Measurements from ENCODE around the gene PKHD1. TPM values are rescaled to one million over a fixed set of nuclear protein-coding genes. Genes with fewer than 3 reads are reported as not detected.

The PKHD1 gene
- total and polyA plus RNA-seq, 2 of the 8 experiments (the other 6 are each of a cell fraction or from before 2014, with no cell fraction given): 0.06 to 0.09 TPM

- Histone ChIP-seq H3K23ac (ENCODE audit: insufficient read length) (no peak overlapping the region), H3K9me3 (ENCODE audit: insufficient read depth in 2 of 2, low read depth in 1 of 2, low read length in 1 of 2) (no peaks in the 10 kb centered on the region), H2BK15ac (ENCODE audit: low read length) (no peak overlapping the region), H3K4ac (replicated peaks; ENCODE audit: insufficient read length, low read depth, low read length) (no peak overlapping the region), H2BK5ac (ENCODE audit: low read depth, low read length) (no peak overlapping the region), H4K5ac (ENCODE audit: insufficient read length, low read depth, low read length) (no peak overlapping the region), H3K27ac (ENCODE audit: low read depth, low read length) (no peak overlapping the region), H4K91ac (replicated peaks; ENCODE audit: insufficient read length, low read length) (no peak overlapping the region), H3K4me1 (replicated peaks in 1 of 4; ENCODE audit: control insufficient read depth in 3 of 4, insufficient read depth in 4 of 4, low read length in 3 of 4) (no peaks in the 10 kb centered on the region), H3K14ac (ENCODE audit: insufficient read length) (no peak overlapping the region), H3K23me2 (ENCODE audit: low read depth, low read length) (no peaks in the 10 kb centered on the region), H2AK5ac (ENCODE audit: low read depth, low read length) (no peak overlapping the region), H3K9ac (replicated peaks in 1 of 4; ENCODE audit: extremely low read depth in 1 of 4, low read depth in 3 of 4, low read length in 3 of 4) (no peak overlapping the region), H2AFZ (ENCODE audit: low read length) (no peak overlapping the region), H4K20me1 (replicated peaks in 1 of 2; ENCODE audit: control insufficient read depth in 1 of 2, insufficient read depth in 2 of 2, low read length in 2 of 2) (no peaks in the 10 kb centered on the region), H3K18ac (ENCODE audit: extremely low read depth, low read length) (no peak overlapping the region), H3K36me3 (ENCODE audit: control insufficient read depth in 2 of 4, insufficient read depth in 4 of 4, low read length in 3 of 4) (no peaks in the 10 kb centered on the region), H3K79me1 (ENCODE audit: low read depth, low read length) (no peaks in the 10 kb centered on the region), H2BK20ac (ENCODE audit: low read length) (no peak overlapping the region), H3K56ac (replicated peaks; ENCODE audit: insufficient read length, low read depth, low read length) (no peak overlapping the region), H3K27me3 (replicated peaks in 1 of 4; ENCODE audit: control insufficient read depth in 3 of 4, extremely low read depth in 1 of 4, insufficient read depth in 3 of 4, low read length in 3 of 4) (no peaks in the 10 kb centered on the region), H2BK120ac (replicated peaks; ENCODE audit: low read depth, low read length) (no peak overlapping the region), H3K4me2 (ENCODE audit: insufficient read depth in 1 of 2, low read depth in 2 of 2, low read length in 2 of 2) (no peak overlapping the region), H2BK12ac (ENCODE audit: low read depth, low read length) (no peak overlapping the region), H4K8ac (ENCODE audit: extremely low read depth, insufficient read depth, low read length) (no peak overlapping the region), H3K4me3 (ENCODE audit: extremely low read depth in 1 of 4, insufficient read depth in 2 of 4, low read depth in 3 of 4, low read length in 4 of 4) (no peak overlapping the region), H3K79me2 (ENCODE audit: control insufficient read depth in 1 of 2, insufficient read depth in 2 of 2, low read length in 2 of 2) (no peaks in the 10 kb centered on the region)
- ChIA-PET CTCF (ENCODE audit: partially characterized antibody) (interaction anchor here (2.1 kb wide), 1 partner anchor 10 kb away, joined by 18 read pairs; no protein-coding TSS in a partner anchor), POLR2A (ENCODE audit: partially characterized antibody) (no interaction called here)
- FAIRE-seq: no peak
- no peak for DNase-seq (ENCODE audit: low read depth in 1 of 2, low spot score in 2 of 2)
- WGBS, 2 experiments (ENCODE audit: extremely low coverage in 1 of 2, insufficient coverage in 1 of 2, insufficient read length in 1 of 2, insufficient replicate concordance in 2 of 2, low coverage in 1 of 2, low lambda C conversion rate in 2 of 2, missing lambda C conversion rate in 1 of 2): 91% methylated on average over 3 of the region's 3 CpGs; no CpG with 5 or more reads in 1 of the 2 experiments
- no peak for TF ChIP-seq SIRT6 (IDR thresholded peaks at IDR 0.05; ENCODE audit: low read length)
- TF ChIP-seq CTBP2 (IDR thresholded peaks at IDR 0.05; ENCODE audit: borderline replicate concordance, insufficient read depth, insufficient read length, low read length): no peak
- no peak for TF ChIP-seq E2F6 (IDR thresholded peaks at IDR 0.05)
- TF ChIP-seq TEAD4 (IDR thresholded peaks at IDR 0.05; ENCODE audit: low read depth, low read length): no peak
- TF ChIP-seq RBBP5 (IDR thresholded peaks at IDR 0.05; ENCODE audit: borderline replicate concordance, low read depth, low read length): no peak
- no peak for TF ChIP-seq TCF12 (IDR thresholded peaks at IDR 0.05; ENCODE audit: low read depth, low read length)
- no peak for TF ChIP-seq EZH2 (IDR thresholded peaks at IDR 0.05; ENCODE audit: low read depth, low read length, severe bottlenecking)
- no peak for TF ChIP-seq CHD2 (IDR thresholded peaks at IDR 0.05; ENCODE audit: low read length)
- TF ChIP-seq CREB1 (IDR thresholded peaks at IDR 0.05): no peak
- no peak for TF ChIP-seq KDM4A (IDR thresholded peaks at IDR 0.05; ENCODE audit: low read depth, low read length, severe bottlenecking)
- TF ChIP-seq YY1 (IDR thresholded peaks at IDR 0.05; ENCODE audit: low read depth, low read length): no peak
- TF ChIP-seq SIN3A (conservative IDR thresholded peaks at IDR 0.05 in 1 of 2, IDR thresholded peaks at IDR 0.05 in 1 of 2; ENCODE audit: low read depth in 1 of 2, low read length in 2 of 2): no peak
- TF ChIP-seq SIX5 (IDR thresholded peaks at IDR 0.05; ENCODE audit: low read depth, low read length): no peak
- TF ChIP-seq RXRA (IDR thresholded peaks at IDR 0.05; ENCODE audit: insufficient read depth, low read depth, low read length): no peak
These were observed 479.0 kb downstream of the PKHD1 start for GRCh38 chr6:51608383-51608782.

Data from H1 (cell line).